DMS 273 (cell line): Measurements from ENCODE around the gene AJM1.
"Not testable (repeated sequence)": the region's sequence is repeated elsewhere in the genome, so short reads cannot be mapped to it uniquely, and the experiment has no call there.

Source experiments
- DNase-seq: peaks from one replicate; lab custom pipeline; 2025; ENCODE audit not compliant: unreplicated experiment; lab: John Stamatoyannopoulos, UW

The AJM1 gene

GRCh38 chr9:136866898-136867421 lies 24.7 kb downstream of the AJM1 start:
- DNase-seq = not testable (repeated sequence)

- no peak for DNase-seq
Measured at GRCh38 chr9:136867480-136867879, 25.2 kb downstream of the AJM1 start.

- no peak for DNase-seq
Measured at GRCh38 chr9:136867917-136868316, 25.6 kb downstream of the AJM1 start.

GRCh38 chr9:136868644-136869043 lies 26.4 kb downstream of the AJM1 start:
- no peak for DNase-seq

- not testable (repeated sequence) for DNase-seq
Measured at GRCh38 chr9:136869611-136870010, 27.3 kb downstream of the AJM1 start.

GRCh38 chr9:136875155-136875554 lies 32.9 kb downstream of the AJM1 start:
- DNase-seq = peak; percentile 56

- DNase-seq = no peak
Measured at GRCh38 chr9:136876476-136876875, 34.2 kb downstream of the AJM1 start.

GRCh38 chr9:136880651-136881050 lies 38.4 kb downstream of the AJM1 start:
- DNase-seq = peak; percentile 57

- no peak for DNase-seq
Measured at GRCh38 chr9:136881691-136882108, 39.4 kb downstream of the AJM1 start.

- no peak for DNase-seq
Measured at GRCh38 chr9:136882109-136882946, 40.0 kb downstream of the AJM1 start.

- DNase-seq = not testable (repeated sequence)
Measured at GRCh38 chr9:136882947-136883283, 40.6 kb downstream of the AJM1 start.

GRCh38 chr9:136883670-136884069 lies 41.4 kb downstream of the AJM1 start:
- DNase-seq = not testable (repeated sequence)

- DNase-seq = peak; percentile 99
Measured at GRCh38 chr9:136885950-136886578, 43.8 kb downstream of the AJM1 start, which contains the start of gene TRAF2. TSS of gene TRAF2 (plus strand) at chr9:136886516. CDS start at chr9:136898741, 12,225 bp downstream.

- peak; percentile 42 for DNase-seq
Measured at GRCh38 chr9:136886610-136887597, 44.6 kb downstream of the AJM1 start.

GRCh38 chr9:136888454-136888853 lies 46.2 kb downstream of the AJM1 start:
- no peak for DNase-seq

GRCh38 chr9:136889858-136890257 lies 47.6 kb downstream of the AJM1 start:
- DNase-seq = no peak

GRCh38 chr9:136890661-136891060 lies 48.4 kb downstream of the AJM1 start:
- no peak for DNase-seq
